Endothelial cell of umbilical vein (primary cell): ENCODE results near the gene CAMTA1. TPM values are rescaled to one million over a fixed set of nuclear protein-coding genes. Genes with fewer than 3 reads are reported as not detected.

ENCODE experiments used
- BruUV-seq: library from RNA; stranded (reverse); fragments of 400-500 nt; replicated peaks from 2 replicates; lab custom pipeline; 2021; lab: Mats Ljungman, UMichigan
- CTCF ChIA-PET: fragments of 300-600, 350-600 bp; sonication (Branson Sonifier 250); formaldehyde crosslinking; loops from one replicate; lab custom pipeline; 2021; ENCODE audit warnings: antibody characterized with exemption, inconsistent platforms; lab: Charles Lee
- POLR2A ChIA-PET: fragments of 300-600, 350-600 bp; sonication (Branson Sonifier 250); formaldehyde crosslinking; loops from one replicate; lab custom pipeline; 2021; ENCODE audit warnings: antibody characterized with exemption, inconsistent platforms; lab: Charles Lee
- DNase-seq: peaks from one replicate; pipeline ENCODE4 v3.0.0-alpha.2; 2011; ENCODE audit warnings: low read depth, low spot score
- FAIRE-seq: peaks from 2 replicates; lab custom pipeline; 2011; peaks lifted over from hg19 to GRCh38; lab: Jason Lieb, UNC
- H2AFZ ChIP-seq: 2 replicates; pipeline ENCODE4 v1.6.0; 2012; ENCODE audit warnings: low read depth, low read length, control low read depth, inconsistent platforms
- H3K27ac ChIP-seq: 2 replicates; pipeline ENCODE4 v1.5.1; 2011; ENCODE audit warnings: low read depth, mild to moderate bottlenecking, control low read depth, low read length, moderate library complexity; ENCODE audit not compliant: insufficient read depth
- H3K27me3 ChIP-seq, 2 experiments: 2 replicates each; pipeline versions ENCODE4 v1.6.0 to v1.6.1; 2011; ENCODE audit warnings: low read length in 2 of 2, mixed read lengths in 1 of 2; ENCODE audit not compliant: control insufficient read depth in 2 of 2, insufficient read depth in 2 of 2
- H3K36me3 ChIP-seq, 2 experiments: 2 replicates in 1 of 2; 3 replicates in 1 of 2; pipeline ENCODE4 v1.5.1; 2011; ENCODE audit warnings: low read length in 2 of 2, mild to moderate bottlenecking in 1 of 2, moderate library complexity in 1 of 2; ENCODE audit not compliant: control insufficient read depth in 2 of 2, insufficient read depth in 2 of 2; ENCODE audit errors: extremely low read depth in 1 of 2
- H3K4me1 ChIP-seq: 3 replicates; pipeline ENCODE4 v1.5.1; 2011; ENCODE audit warnings: mild to moderate bottlenecking, low read length; ENCODE audit not compliant: control insufficient read depth, insufficient read depth; ENCODE audit errors: extremely low read depth
- H3K4me2 ChIP-seq: 2 replicates; pipeline ENCODE4 v1.6.1; 2011; ENCODE audit warnings: low read length, control low read depth, mixed read lengths; ENCODE audit not compliant: insufficient read depth
- H3K4me3 ChIP-seq, 3 experiments: fragments of 200-600 bp in 1 of 3; sonication (generic), shearing (Covaris generic) in 1 of 3; replicated peaks in 1 of 3; 2 replicates each; pipeline ENCODE4 v1.5.1; 2011 to 2016; ENCODE audit warnings: control low read depth in 3 of 3, low read length in 3 of 3, mild to moderate bottlenecking in 2 of 3, inconsistent platforms in 1 of 3, low read depth in 1 of 3, moderate library complexity in 1 of 3; ENCODE audit not compliant: insufficient read depth in 1 of 3
- H3K79me2 ChIP-seq: 2 replicates; pipeline ENCODE4 v1.6.0; 2012; ENCODE audit warnings: low read length, inconsistent platforms; ENCODE audit not compliant: control insufficient read depth, insufficient read depth
- H3K9ac ChIP-seq: replicated peaks from 2 replicates; pipeline ENCODE3; 2011; ENCODE audit warnings: low read length, control low read depth; ENCODE audit not compliant: insufficient read depth; ENCODE audit errors: extremely low read depth
- H3K9me1 ChIP-seq: replicated peaks from 3 replicates; pipeline ENCODE4 v1.6.0; 2011; ENCODE audit warnings: mild to moderate bottlenecking, low read length; ENCODE audit not compliant: control insufficient read depth, insufficient read depth; ENCODE audit errors: extremely low read depth
- H3K9me3 ChIP-seq: replicated peaks from 2 replicates; pipeline ENCODE4 v1.5.1; 2012; ENCODE audit warnings: low read length, inconsistent platforms; ENCODE audit not compliant: control insufficient read depth, insufficient read depth
- H4K20me1 ChIP-seq: replicated peaks from 2 replicates; pipeline ENCODE3; 2011; ENCODE audit warnings: mild to moderate bottlenecking, low read length; ENCODE audit not compliant: control insufficient read depth, insufficient read depth; ENCODE audit errors: extremely low read depth
- EZH2 ChIP-seq: IDR thresholded peaks from 2 replicates; pipeline ENCODE4 v1.6.1; 2012; ENCODE audit warnings: borderline replicate concordance, low read depth, mild to moderate bottlenecking, moderate library complexity, low read length, inconsistent platforms; ENCODE audit not compliant: severe bottlenecking
- FOS ChIP-seq: IDR thresholded peaks from 2 replicates; pipeline ENCODE4 v1.6.1; 2011; ENCODE audit warnings: mild to moderate bottlenecking, low read length, moderate library complexity, borderline replicate concordance; ENCODE audit not compliant: insufficient read depth
- GATA2 ChIP-seq: IDR thresholded peaks from 2 replicates; pipeline ENCODE4 v1.7.0; 2011; ENCODE audit warnings: low read depth, mild to moderate bottlenecking, moderate library complexity, mixed read lengths, low read length; ENCODE audit not compliant: insufficient read length, insufficient read depth
- JUN ChIP-seq: IDR thresholded peaks from 2 replicates; pipeline ENCODE4 v1.6.1; 2011; ENCODE audit warnings: borderline replicate concordance, low read depth; ENCODE audit not compliant: insufficient read length, insufficient read depth
- MYC ChIP-seq: IDR thresholded peaks from one replicate; pipeline ENCODE4 v1.6.1; 2011; ENCODE audit warnings: mild to moderate bottlenecking, low read depth, low read length
- POLR2A ChIP-seq: IDR thresholded peaks from 2 replicates; pipeline ENCODE4 v1.6.1; 2012; ENCODE audit warnings: low read depth, mild to moderate bottlenecking, control low read depth, low read length
- POLR2AphosphoS5 ChIP-seq: IDR thresholded peaks from 2 replicates; pipeline ENCODE4 v1.6.1; 2012; ENCODE audit warnings: low read depth, mild to moderate bottlenecking, control low read depth, low read length, moderate library complexity; ENCODE audit not compliant: insufficient read depth
- dilution Hi-C: fragments of 300-500 bp; cut with MboI; formaldehyde crosslinking; loops from one replicate; pipeline ENCODE4 v1.15.0; 2019; ENCODE audit warnings: low sequenced_read_pairs; ENCODE audit not compliant: extremely low pct_ligation_motif_present
- intact Hi-C: fragments of 100-400 bp; cut with micrococcal nuclease; formaldehyde crosslinking; loops from one replicate; pipeline ENCODE4 v1.10.0; 2022
- polyA plus RNA-seq, 4 experiments: library from polyadenylated mRNA; depleted of rRNA in 3 of 4; stranded (reverse) in 3 of 4; unstranded in 1 of 4; fragments of >200 nt; gene quantifications; 2 replicates each; pipeline versions ENCODE4 v1.2.1 to v1.2.3, GENCODE V29; 2011 to 2012; ENCODE audit warnings: missing spikeins in 1 of 4
- total RNA-seq: library from RNA; stranded (reverse); gene quantifications from 2 replicates; pipeline ENCODE4 v1.2.3, GENCODE V29; 2021
- TF ChIP-seq, protein P1 (sequence below): IDR thresholded peaks from 2 replicates; pipeline ENCODE4 v1.6.1; 2011; ENCODE audit not compliant: insufficient read depth, insufficient read length
- TF ChIP-seq, protein P2 (sequence below), 2 donors: IDR thresholded peaks; 1 replicate in 1 of 2; 2 replicates in 1 of 2; pipeline ENCODE4 v1.5.1; 2011; ENCODE audit warnings: low read length in 2 of 2, mild to moderate bottlenecking in 2 of 2, moderate library complexity in 2 of 2, control low read depth in 1 of 2, inconsistent platforms in 1 of 2, low read depth in 1 of 2; ENCODE audit not compliant: insufficient read depth in 1 of 2; ENCODE audit errors: extremely low read depth in 1 of 2

The CAMTA1 gene
- total and polyA plus RNA-seq, 2 donors (not counting 3 experiments of a cell fraction or from before 2014, with no cell fraction given), result 50.8 to 92.7 TPM

DNA sequence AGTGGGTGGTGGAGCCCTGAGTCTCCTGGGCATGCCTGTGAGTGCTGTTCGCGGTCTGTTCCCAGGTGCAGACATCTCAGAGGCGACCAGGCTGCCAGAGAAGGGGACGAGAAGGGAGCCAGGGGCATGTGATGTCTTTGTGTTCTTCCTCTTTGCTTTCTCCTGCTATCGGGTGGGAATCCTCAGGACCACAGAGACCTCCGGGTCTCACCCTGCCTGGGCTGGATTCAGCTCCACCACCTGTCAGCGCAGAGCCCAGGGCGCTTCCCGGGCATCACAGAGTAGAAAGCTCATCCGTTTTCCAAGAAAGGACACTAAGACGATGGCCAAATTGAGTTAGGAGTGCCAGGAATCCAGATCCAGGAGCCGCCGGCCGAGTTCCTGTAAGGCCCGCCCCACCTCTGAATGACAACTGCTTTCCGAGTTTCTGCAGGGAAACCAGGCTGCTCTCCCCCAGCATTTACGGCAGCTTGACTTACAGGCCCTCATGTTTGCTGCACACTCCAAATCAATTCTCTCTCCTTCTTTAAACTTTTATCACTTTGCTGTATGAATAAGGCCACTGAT lies 130.8 kb downstream of the CAMTA1 start:
- CTCF ChIA-PET, result no interaction called here
- Histone ChIP-seq H3K9me1 (no peaks in the 10 kb centered on the region), H3K9me3 (no peaks in the 10 kb centered on the region), H2AFZ (no peak overlapping the region), H3K4me2 (no peak overlapping the region), H3K36me3 (no peaks in the 10 kb centered on the region), H4K20me1 (no peaks in the 10 kb centered on the region), H3K79me2 (no peaks in the 10 kb centered on the region), H3K4me1 (no peaks in the 10 kb centered on the region), H3K4me3 (no peak overlapping the region), H3K9ac (no peak overlapping the region), H3K27ac (no peak overlapping the region), H3K27me3 (no peaks in the 10 kb centered on the region)
- intact Hi-C loops, result no loop called here
- POLR2A ChIA-PET, result no interaction called here
- TF ChIP-seq, protein P1, sequence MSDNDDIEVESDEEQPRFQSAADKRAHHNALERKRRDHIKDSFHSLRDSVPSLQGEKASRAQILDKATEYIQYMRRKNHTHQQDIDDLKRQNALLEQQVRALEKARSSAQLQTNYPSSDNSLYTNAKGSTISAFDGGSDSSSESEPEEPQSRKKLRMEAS, result no peak
- TF ChIP-seq FOS (no peak), MYC (no peak), JUN (no peak), POLR2A (no peak), EZH2 (no peak), GATA2 (no peak), POLR2AphosphoS5 (no peak)
- TF ChIP-seq, protein P2, sequence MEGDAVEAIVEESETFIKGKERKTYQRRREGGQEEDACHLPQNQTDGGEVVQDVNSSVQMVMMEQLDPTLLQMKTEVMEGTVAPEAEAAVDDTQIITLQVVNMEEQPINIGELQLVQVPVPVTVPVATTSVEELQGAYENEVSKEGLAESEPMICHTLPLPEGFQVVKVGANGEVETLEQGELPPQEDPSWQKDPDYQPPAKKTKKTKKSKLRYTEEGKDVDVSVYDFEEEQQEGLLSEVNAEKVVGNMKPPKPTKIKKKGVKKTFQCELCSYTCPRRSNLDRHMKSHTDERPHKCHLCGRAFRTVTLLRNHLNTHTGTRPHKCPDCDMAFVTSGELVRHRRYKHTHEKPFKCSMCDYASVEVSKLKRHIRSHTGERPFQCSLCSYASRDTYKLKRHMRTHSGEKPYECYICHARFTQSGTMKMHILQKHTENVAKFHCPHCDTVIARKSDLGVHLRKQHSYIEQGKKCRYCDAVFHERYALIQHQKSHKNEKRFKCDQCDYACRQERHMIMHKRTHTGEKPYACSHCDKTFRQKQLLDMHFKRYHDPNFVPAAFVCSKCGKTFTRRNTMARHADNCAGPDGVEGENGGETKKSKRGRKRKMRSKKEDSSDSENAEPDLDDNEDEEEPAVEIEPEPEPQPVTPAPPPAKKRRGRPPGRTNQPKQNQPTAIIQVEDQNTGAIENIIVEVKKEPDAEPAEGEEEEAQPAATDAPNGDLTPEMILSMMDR (IDR thresholded peaks at IDR 0.05; ENCODE audit: extremely low read depth in 1 of 2, insufficient read depth in 1 of 2, low read depth in 1 of 2, low read length in 2 of 2), result no peak
- DNase-seq, result no peak
- dilution Hi-C loops, result no loop called here
- no TSS peak for BruUV-seq
- FAIRE-seq, result no peak
